ENCODE results near the gene LARGE1.

LARGE1 gene

DNA sequence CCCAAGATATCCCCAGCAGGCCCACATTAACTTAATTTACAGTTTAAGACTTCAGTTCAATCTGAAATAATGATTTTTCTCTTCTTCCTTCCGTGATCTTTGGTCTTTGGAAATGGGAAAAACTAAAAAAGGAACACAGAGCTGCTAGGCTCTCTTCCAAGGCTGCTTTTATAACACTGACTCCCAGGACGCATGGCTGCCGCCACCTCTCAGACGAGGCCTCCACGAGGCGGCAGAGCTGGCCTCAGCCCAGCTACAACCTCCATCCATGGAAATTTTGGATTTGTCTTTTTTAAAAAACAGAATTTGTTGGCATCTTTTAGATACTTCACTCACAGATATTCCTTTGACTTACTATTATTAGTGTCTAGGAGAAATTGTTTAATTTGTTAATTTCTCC lies 476.6 kb downstream of the LARGE1 start:
- H3K27me3 ChIP-seq (ENCODE audit: insufficient read depth, low read length, poor library complexity, severe bottlenecking), result no peaks in the 10 kb centered on the region

DNA sequence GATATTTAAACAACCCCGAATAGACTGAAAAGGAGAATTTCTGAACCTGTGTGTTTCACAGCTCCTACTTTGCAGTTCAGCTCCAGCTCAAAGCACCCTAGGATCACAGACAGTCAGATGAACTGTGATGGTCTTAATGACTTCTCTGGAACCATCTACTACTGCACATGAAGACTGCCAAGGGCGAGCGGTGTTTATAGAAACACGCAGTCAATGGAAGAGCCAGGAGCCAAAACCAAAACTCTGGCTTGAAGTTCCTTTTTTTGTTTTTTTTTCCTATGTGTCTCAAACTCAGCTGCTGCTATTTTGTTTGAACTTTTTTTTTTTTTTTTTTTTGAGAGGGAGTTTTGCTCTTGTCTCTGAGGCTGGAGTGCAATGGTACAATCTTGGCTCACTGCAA lies 479.5 kb downstream of the LARGE1 start:
- no peaks in the 10 kb centered on the region for H3K36me3 ChIP-seq (ENCODE audit: insufficient read depth, low read length)
- H2AFZ ChIP-seq (ENCODE audit: low read length), result no peak overlapping the region
- H3K9me2 ChIP-seq (replicated peaks; ENCODE audit: low read depth, low read length), result no peaks in the 10 kb centered on the region
- H3K79me2 ChIP-seq (ENCODE audit: insufficient read depth, low read length), result no peaks in the 10 kb centered on the region
- peaks cover 7% of the 10 kb centered on the region; the same call in 1 of the 2 replicates for H3K9me3 ChIP-seq (ENCODE audit: insufficient read depth, low read depth, low read length)
- no peak overlapping the region for H3K4me2 ChIP-seq (ENCODE audit: low read depth, low read length, poor library complexity, severe bottlenecking)
- H4K20me1 ChIP-seq (ENCODE audit: insufficient read depth, low read length, poor library complexity, severe bottlenecking), result no peaks in the 10 kb centered on the region
- H3K4me1 ChIP-seq (ENCODE audit: insufficient read depth, low read length, poor library complexity, severe bottlenecking), result no peaks in the 10 kb centered on the region
- H3K9ac ChIP-seq (ENCODE audit: low read depth, low read length, poor library complexity, severe bottlenecking), result no peak overlapping the region
- no peaks in the 10 kb centered on the region for H3K27me3 ChIP-seq (ENCODE audit: insufficient read depth, low read length, poor library complexity, severe bottlenecking)
- H3K4me3 ChIP-seq (ENCODE audit: low read length, poor library complexity, severe bottlenecking), result no peak overlapping the region
- TF ChIP-seq EZH2phosphoT487 (IDR thresholded peaks at IDR 0.05; ENCODE audit: borderline replicate concordance), result no peak
- TF ChIP-seq, protein P1, sequence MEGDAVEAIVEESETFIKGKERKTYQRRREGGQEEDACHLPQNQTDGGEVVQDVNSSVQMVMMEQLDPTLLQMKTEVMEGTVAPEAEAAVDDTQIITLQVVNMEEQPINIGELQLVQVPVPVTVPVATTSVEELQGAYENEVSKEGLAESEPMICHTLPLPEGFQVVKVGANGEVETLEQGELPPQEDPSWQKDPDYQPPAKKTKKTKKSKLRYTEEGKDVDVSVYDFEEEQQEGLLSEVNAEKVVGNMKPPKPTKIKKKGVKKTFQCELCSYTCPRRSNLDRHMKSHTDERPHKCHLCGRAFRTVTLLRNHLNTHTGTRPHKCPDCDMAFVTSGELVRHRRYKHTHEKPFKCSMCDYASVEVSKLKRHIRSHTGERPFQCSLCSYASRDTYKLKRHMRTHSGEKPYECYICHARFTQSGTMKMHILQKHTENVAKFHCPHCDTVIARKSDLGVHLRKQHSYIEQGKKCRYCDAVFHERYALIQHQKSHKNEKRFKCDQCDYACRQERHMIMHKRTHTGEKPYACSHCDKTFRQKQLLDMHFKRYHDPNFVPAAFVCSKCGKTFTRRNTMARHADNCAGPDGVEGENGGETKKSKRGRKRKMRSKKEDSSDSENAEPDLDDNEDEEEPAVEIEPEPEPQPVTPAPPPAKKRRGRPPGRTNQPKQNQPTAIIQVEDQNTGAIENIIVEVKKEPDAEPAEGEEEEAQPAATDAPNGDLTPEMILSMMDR (conservative IDR thresholded peaks at IDR 0.05; ENCODE audit: low read length), result no peak
- H3F3A ChIP-seq (ENCODE audit: low read depth), result no peaks in the 10 kb centered on the region

More for the DNA sequence above, 476.6 kb downstream of the LARGE1 start:
- no peaks in the 10 kb centered on the region for H4K20me1 ChIP-seq (ENCODE audit: insufficient read depth, low read length, poor library complexity, severe bottlenecking)
- no peak overlapping the region for H3K4me3 ChIP-seq (ENCODE audit: low read length, poor library complexity, severe bottlenecking)
- no peaks in the 10 kb centered on the region for H3K36me3 ChIP-seq (ENCODE audit: insufficient read depth, low read length)
- peaks cover 7% of the 10 kb centered on the region; the same call in 1 of the 2 replicates for H3K9me3 ChIP-seq (ENCODE audit: insufficient read depth, low read depth, low read length)
- H3F3A ChIP-seq (ENCODE audit: low read depth), result no peaks in the 10 kb centered on the region
- H3K9ac ChIP-seq (ENCODE audit: low read depth, low read length, poor library complexity, severe bottlenecking), result no peak overlapping the region
- H3K4me2 ChIP-seq (ENCODE audit: low read depth, low read length, poor library complexity, severe bottlenecking), result no peak overlapping the region
- H3K4me1 ChIP-seq (ENCODE audit: insufficient read depth, low read length, poor library complexity, severe bottlenecking), result no peaks in the 10 kb centered on the region
- TF ChIP-seq EZH2phosphoT487 (IDR thresholded peaks at IDR 0.05; ENCODE audit: borderline replicate concordance), result no peak
- TF ChIP-seq, protein P1 (conservative IDR thresholded peaks at IDR 0.05; ENCODE audit: low read length), result no peak
- no peak overlapping the region for H2AFZ ChIP-seq (ENCODE audit: low read length)
- no peaks in the 10 kb centered on the region for H3K79me2 ChIP-seq (ENCODE audit: insufficient read depth, low read length)
- H3K9me2 ChIP-seq (replicated peaks; ENCODE audit: low read depth, low read length), result no peaks in the 10 kb centered on the region

DNA sequence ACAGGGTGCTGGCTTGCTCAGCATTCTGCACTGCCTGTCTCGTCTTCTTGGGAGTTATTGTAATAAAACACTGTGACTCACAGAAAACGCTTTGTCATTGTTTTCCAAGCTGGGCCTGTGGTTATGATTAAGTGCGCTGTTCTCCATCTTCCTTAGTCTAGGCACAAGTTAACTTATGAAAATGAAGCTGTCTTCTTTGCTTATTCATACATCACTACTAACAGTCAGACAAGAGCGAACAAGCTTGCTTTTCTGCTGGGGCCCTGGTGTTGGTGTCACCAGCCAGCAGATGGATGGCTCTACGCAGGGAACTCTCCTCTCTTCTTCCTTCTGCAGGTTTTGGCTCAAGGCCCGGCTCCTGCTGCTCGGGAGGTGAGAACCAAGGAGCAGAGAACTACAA lies 482.0 kb downstream of the LARGE1 start:
- Histone ChIP-seq H3K4me1 (ENCODE audit: insufficient read depth, low read length, poor library complexity, severe bottlenecking) (no peaks in the 10 kb centered on the region), H3K27me3 (ENCODE audit: insufficient read depth, low read length, poor library complexity, severe bottlenecking) (no peaks in the 10 kb centered on the region), H3K9me3 (ENCODE audit: insufficient read depth, low read depth, low read length) (peaks cover 7% of the 10 kb centered on the region; the same call in 1 of the 2 replicates), H3K4me2 (ENCODE audit: low read depth, low read length, poor library complexity, severe bottlenecking) (no peak overlapping the region), H3K9me2 (replicated peaks; ENCODE audit: low read depth, low read length) (no peaks in the 10 kb centered on the region), H3F3A (ENCODE audit: low read depth) (no peaks in the 10 kb centered on the region), H2AFZ (ENCODE audit: low read length) (no peak overlapping the region), H3K4me3 (ENCODE audit: low read length, poor library complexity, severe bottlenecking) (no peak overlapping the region), H4K20me1 (ENCODE audit: insufficient read depth, low read length, poor library complexity, severe bottlenecking) (no peaks in the 10 kb centered on the region), H3K36me3 (ENCODE audit: insufficient read depth, low read length) (no peaks in the 10 kb centered on the region), H3K9ac (ENCODE audit: low read depth, low read length, poor library complexity, severe bottlenecking) (no peak overlapping the region), H3K79me2 (ENCODE audit: insufficient read depth, low read length) (no peaks in the 10 kb centered on the region)
- TF ChIP-seq, protein P1 (conservative IDR thresholded peaks at IDR 0.05; ENCODE audit: low read length), result no peak
- no peak for TF ChIP-seq EZH2phosphoT487 (IDR thresholded peaks at IDR 0.05; ENCODE audit: borderline replicate concordance)
